ENCODE measurements around the gene CHL1.

GRCh38 chr3:331881-332280 is 135.3 kb downstream of the CHL1 start:
- TF ChIP-seq, protein P1, sequence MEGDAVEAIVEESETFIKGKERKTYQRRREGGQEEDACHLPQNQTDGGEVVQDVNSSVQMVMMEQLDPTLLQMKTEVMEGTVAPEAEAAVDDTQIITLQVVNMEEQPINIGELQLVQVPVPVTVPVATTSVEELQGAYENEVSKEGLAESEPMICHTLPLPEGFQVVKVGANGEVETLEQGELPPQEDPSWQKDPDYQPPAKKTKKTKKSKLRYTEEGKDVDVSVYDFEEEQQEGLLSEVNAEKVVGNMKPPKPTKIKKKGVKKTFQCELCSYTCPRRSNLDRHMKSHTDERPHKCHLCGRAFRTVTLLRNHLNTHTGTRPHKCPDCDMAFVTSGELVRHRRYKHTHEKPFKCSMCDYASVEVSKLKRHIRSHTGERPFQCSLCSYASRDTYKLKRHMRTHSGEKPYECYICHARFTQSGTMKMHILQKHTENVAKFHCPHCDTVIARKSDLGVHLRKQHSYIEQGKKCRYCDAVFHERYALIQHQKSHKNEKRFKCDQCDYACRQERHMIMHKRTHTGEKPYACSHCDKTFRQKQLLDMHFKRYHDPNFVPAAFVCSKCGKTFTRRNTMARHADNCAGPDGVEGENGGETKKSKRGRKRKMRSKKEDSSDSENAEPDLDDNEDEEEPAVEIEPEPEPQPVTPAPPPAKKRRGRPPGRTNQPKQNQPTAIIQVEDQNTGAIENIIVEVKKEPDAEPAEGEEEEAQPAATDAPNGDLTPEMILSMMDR (IDR thresholded peaks at IDR 0.05): no peak
- TF ChIP-seq EP300 (IDR thresholded peaks at IDR 0.05): no peak
- TF ChIP-seq POLR2AphosphoS5 (IDR thresholded peaks at IDR 0.05): no peak
- no peak for TF ChIP-seq POLR2A (IDR thresholded peaks at IDR 0.05)

Data from gastroesophageal sphincter (tissue), 3 donors.